NCI-H345 treated with DMSO at 0.1 percent for 48 hours (cell line): ENCODE data around the gene HOXC10.

Experiments used
- DNase-seq: peaks from one replicate; lab custom pipeline; 2025; ENCODE audit not compliant: unreplicated experiment; lab: John Stamatoyannopoulos, UW

HOXC10 gene

DNA sequence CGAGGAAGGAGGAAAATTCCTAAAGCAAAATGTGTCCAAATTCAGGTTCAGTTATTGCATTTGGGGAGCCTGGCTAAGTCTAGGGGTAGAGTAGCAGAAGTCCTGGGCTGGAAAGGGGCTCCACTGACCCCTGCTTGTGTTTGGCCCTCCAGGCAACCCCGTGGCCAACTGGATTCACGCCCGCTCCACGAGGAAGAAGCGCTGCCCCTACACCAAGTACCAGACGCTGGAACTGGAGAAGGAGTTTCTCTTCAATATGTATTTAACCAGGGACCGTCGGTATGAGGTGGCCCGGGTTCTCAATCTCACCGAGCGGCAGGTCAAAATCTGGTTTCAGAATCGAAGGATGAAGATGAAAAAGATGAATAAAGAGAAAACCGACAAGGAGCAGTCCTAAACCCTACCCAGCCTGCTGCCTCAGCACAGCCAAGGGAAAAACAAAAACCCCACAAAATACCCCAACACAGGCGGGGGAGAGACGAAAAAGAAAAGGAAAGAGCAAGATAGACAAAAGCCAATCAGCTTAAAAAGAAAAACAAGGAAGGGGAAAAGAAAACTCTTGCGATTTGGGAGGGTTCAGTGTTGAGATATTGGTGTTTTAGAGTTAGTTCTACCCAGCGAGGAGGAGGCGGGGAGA, 17.4 kb downstream of the HOXC10 start:
- no peak for DNase-seq

DNA sequence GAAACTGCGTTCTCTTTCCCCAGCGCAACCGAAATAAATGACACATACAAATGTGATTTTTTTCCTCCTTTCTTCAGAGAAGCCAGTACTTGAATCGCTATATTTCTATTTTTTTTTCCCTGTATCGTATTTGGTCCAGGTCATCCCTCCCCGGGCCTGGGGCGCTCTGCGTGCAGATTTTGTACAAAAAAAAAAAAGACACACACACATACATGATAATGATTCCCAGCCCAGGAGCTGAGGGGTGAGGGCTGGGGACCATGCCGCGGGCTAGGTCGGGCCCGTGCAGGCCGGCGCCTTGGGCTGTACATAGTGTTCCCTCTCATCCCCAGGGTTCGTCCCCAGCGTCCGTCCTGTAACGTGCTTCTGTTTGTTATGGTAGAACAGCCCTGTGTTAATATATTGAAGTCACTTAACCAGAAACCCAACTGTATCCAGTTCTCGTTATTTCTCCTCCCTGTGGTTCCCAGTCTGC, 18.0 kb downstream of the HOXC10 start:
- DNase-seq: no peak

DNA sequence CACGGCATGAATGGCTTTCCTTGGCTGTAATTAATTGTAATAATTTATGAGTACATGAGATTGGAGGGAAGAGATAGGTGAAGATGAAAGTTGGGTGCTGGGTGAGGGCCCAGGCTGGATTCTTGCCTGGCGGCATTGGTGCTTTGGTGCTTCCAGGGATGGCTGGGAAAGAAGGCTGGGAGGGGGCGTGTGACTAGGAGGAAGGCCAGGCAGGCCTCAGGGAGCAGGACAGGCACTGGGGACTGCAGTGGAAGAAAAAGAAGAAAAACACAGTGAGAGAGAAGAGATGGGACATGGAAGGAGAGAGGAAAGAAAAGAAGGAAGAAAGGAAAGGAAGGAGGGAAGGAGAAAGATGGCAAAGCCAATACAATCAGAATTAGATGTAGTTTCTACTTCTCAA, 18.7 kb downstream of the HOXC10 start:
- no peak for DNase-seq

DNA sequence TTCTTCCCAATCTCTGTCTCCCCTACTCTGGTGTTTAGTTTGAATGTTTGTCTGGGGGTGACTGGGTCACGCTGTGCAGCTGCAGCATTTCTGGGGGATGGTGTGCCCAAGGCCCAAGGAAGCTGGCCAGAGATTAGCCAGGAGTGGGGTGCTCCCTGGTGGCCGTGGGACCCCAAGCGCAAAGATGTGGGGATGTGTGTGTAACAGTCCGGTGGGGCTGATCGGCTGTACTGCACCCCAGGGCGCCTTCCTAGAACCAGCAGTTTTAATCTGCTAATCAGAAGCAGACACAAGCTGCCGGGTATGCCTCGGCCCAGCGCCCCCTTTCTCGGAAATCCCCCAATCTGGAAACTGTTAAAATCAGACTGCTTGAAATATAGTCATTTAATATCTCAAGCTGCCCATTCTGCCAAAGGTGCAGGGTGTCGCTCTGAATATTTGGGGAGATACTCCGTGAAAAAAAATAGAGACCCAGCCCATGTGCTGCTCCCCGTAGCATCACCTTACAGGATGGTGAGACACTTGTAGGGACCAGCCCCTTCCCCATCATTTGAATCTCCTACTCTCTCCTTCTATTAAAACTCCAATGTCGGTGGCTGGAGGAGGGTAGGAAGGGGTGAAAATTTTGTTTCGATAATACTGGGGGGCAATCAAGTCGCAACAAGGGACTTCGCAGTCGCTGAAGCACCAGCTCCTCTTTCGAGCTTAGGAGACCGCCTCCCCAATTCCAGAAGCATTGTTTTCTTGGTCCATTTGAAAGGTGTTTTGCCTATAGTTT, 19.3 kb downstream of the HOXC10 start:
- no peak for DNase-seq

DNA sequence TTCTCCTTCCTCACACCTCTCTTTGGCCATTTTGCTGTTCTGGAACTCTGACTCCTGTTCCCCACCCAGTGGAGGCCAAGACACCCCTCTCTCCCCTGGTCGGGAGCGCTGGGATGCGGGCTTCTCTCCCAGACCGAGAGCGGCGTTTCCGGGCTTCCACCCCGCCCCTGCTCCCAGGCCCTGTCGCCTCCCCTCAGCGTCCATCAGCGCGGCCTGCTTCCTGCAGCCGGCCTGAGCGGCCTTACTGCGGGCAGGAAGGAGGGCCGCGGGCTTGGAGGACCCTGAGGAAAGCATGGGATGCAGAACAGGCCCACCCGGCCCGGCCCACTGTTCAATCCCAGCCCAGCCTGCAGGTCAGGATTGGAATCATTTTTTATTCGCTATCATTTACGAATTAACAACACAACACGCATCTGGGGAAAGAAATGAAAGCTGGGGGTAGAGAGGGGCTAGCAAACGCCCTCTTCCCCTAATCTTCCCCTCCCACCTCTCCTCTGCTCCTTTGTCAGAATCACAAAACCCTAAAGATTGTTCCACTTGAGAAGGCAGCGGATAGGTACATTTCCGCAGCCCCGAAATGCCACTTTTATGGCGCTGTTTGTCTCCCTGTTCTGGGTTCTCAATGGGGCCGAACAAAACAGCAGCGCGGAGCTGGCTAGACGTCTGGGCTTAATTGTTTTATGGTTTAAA, 20.0 kb downstream of the HOXC10 start:
- no peak for DNase-seq

DNA sequence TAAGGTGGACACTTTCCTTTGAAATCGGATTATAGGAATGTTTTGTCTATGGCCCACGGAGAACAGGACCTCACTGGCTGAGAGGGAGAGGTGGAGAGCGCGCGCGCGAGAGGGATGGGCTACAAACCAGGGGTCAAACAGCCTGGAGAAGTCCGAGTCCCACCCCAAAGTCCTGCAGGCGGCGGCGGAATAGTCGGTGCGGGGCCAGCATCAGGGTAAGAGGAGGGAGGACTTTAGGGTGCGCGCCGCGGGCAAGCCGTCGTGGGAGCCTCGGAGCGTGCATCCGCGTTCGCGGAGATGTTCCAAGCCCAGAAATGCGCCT, 20.5 kb downstream of the HOXC10 start:
- DNase-seq: no peak

DNA sequence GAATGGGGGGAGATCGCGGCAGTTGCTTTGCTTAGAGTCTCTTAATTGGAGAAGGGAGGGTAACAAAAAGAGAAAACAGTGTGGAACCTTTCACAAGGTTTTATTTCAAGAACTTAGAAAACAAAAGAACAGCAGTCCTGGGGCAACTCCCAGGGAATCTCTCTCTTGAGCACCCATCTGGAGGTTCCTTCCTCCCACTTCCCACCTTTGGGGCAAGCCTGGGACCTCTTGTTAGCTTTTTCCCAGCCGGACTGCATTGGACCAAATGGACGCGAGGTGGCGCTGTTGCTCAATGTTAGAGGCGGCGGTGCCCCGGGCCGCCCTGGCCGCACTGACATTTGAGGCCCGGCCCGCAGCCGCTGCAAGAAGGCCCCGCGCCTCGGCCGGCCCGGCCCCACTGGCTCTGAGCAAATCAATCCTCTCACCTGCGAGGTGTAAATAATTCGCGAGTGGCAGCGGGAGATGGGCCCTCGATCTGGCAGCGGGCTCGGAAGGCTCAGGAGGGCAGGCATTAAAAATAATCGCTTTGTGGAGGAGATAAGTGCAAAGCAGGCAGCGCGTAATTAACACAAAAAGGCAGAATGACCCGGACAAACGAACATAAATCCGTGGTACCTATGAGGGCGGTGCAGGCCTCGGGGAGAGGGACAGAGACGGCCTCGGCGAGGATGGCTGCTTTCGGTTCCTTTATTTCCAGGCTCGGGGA, 21.1 kb downstream of the HOXC10 start:
- peak; percentile 22 for DNase-seq

DNA sequence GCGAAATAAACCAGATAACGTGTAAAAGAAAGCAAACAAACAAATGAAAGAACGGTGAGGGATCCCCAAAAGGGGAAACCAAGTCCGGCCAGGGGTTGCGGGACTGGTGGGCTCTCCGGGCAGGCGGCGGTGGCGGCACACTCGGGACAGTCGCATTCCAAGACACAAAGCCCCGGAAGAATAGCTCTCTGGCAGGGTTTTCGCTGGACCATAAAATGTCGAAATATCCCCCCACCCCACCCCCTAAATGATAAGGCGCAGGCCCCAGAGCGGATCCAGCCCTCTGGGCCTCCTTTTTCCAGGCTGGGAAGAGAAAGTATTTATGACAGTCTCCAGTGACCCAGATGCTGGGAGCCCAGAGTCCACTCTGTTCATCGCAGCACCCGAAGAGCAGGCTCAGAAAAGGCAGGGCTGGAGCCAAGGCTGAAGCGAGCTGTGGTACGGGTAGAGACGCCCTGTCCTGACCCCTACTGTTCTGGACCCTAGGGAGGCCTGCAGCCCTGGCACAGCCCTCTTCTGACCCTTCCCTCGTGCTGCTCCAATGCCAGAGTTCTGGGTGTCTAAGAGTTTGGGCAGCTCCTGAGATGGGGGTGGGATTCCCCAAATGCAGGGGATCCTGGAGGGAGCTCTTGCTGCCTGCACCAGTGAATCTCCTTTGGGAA, 21.7 kb downstream of the HOXC10 start:
- DNase-seq: no peak

DNA sequence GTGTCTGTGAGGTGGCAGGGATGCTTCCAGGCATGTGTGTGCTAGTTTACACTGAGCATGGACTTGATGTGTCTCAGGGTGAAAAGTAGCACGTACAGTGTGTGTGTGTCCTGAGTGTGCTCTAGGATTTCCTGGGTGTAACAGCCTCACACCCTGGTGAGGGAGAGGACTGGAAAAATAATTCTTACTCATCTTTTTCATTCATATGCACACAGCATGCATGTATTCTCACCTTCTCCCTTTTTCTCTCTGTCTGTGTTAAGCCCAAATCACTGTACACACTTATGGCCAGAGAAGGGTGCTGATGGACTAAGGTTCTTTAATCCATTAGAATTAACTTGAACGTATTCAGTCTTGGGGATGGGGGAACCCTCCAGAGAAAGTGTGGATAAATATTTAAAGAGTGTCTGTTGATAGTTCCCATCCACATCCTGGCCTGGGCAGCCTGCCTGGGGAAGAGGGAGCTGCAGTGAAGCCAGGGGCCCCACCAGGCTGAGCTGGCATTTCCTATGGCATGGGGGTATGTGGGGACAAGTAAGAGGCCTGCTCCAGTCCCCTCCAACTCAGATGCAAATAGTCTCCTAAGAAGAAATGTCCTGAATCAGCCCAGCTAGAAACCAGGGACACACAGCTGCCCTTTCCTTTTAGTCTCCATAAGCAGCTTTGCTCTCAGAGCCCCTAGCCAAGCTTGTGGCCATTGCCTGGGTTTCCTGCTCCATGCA, 22.8 kb downstream of the HOXC10 start:
- DNase-seq: no peak

DNA sequence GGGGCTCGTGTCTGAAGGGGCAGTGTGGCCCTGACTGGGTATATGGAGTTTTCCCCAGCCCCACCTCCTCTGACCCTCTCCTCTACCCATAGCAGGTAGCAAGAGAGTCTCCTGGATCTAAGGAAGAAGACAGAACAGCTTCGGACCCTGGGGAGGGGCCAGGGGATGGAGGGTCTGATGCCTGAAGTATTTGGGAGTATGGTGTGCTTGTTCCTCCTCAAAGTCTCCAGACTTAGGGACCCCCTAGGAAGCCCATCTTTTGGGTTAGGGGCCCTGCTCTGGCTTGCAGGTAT, 23.3 kb downstream of the HOXC10 start:
- DNase-seq: no peak

DNA sequence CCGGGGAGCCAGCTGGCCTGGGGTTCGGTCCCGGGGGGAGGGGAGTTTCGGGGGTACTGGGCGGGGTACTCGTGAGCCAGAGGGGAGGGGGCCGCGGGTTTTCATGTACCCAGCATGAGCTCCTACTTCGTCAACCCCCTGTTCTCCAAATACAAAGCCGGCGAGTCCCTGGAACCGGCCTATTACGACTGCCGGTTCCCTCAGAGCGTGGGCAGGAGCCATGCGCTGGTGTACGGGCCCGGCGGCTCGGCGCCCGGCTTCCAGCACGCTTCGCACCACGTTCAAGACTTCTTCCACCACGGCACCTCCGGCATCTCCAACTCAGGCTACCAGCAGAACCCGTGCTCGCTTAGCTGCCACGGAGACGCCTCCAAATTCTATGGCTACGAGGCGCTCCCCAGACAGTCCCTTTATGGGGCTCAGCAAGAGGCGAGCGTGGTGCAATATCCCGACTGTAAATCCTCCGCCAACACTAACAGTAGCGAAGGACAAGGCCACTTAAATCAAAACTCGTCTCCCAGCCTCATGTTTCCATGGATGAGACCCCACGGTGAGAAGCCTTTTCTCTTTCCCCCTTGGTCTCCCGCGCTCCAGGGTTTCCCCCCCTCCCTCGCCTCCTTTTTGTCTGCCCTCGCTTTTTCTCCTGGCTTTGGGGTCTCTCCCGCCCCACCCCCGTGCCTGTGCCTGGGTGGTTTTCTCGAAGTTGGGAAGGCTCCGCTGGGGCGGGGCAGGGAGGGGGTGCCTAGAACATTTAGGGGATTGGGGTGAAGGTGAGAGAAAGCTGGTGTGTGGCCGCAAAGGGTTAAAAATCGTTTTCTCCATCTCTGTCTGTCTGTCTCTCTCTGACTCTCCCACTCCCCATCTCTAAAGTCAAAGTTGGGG, 24.5 kb downstream of the HOXC10 start:
- no peak for DNase-seq

DNA sequence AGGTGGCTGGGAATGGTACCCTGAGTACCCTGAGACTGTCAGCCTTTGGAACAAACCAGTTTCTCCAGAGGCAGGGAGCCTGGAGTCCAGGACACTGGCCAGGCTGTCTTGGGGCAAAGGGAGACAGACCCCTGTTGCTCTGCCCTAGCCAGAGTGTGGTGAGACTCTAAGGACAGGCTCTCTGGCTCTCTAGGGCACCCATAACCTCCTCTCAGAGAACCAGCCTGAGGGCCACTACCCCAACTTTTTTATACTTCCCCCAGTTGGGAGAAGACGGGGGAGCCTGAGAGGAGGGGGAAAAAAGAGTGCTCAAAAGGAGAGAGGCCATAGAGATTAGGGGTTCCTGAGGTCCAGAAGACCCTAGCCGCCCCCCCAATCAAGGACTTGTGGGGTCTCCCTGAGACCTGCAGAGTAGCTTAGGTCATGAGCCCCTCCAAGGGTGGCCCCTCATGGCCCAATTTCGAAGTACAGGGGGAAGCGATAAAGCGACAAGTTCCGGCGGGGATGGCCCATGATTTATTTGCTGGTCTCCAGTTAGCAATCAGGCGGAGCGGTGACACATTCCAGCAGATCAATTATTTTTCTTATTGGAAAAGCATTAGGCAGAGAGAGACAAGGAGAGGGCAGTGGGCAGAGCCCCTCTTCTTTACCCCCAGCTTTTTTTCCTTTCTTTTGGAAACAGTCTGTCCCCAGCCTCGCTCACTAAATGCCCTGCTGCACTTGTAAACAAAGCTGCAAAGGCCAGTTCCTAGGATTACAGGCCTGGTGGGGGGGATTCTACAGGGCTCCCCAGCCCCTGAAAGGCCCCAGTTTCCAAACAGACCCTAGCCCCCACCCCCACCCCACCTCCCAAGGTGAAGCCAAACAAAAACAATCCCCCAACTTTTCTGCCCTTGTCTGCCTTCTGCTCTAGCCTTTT, 25.4 kb downstream of the HOXC10 start:
- DNase-seq: no peak

DNA sequence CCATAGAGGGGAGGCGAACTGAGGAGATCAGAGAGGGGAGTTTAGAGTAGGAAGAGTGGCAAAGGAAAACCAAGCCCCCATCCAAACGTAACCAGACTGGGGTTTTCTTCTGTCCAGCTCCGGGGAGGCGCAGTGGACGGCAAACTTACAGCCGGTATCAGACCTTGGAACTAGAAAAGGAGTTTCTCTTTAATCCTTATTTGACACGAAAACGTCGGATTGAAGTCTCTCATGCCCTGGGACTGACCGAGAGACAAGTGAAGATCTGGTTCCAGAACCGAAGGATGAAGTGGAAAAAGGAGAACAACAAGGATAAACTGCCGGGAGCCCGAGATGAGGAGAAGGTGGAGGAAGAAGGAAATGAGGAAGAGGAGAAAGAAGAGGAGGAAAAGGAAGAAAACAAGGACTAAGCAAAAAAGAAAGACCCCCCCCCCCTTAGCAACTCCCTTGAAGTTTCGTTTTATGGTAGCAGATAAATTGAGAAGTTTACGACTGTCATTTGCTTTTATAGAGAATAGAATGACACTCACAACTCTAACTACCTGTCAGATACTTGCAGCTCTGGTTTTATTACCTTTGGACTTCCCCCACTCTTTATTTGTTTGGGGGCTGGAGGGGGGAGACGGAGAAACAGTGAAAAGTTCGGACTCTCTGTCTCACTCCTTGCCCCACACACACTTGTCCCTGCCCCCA, 26.2 kb downstream of the HOXC10 start:
- DNase-seq: no peak

DNA sequence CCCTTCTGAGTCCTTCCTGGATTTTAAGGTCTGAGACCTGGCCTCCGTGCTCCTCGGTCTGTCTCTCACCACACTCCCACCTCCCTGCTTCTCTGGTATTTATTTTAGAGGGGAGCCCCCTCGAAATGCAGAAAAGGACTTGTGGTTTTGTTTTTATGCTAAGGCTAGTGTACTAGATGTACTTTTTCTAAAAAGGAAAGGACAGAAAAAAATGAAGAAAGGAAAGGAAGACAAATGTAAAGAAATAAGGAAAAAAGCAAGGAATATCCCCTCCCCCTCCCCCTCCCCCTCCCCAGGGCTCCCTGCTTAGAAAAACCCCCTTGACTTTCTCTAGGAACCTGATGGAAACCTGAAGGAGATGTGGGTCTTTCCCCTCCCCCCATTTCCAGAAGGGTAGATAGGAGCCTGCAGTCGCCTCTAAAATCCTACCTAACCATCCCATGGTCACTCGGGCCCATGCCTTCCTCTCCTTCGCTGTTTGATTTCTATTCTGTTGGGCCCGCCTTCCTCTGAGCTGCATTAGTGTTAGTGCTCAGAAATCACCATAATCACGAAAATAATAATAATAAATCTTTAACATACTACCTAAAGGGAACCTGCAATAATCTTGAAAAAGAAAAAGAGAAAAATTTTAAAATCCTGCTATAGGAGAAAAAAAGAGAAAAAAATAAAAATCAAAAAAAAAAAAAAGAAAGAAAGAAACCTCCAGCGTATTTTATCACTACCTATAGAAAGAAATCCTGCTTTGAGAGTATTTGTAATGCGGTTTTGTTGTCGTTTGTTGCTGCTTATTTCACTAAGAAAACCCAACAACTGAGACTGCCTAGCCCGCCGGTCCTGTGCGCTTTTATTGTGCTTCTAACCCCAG, 27.0 kb downstream of the HOXC10 start:
- no peak for DNase-seq

DNA sequence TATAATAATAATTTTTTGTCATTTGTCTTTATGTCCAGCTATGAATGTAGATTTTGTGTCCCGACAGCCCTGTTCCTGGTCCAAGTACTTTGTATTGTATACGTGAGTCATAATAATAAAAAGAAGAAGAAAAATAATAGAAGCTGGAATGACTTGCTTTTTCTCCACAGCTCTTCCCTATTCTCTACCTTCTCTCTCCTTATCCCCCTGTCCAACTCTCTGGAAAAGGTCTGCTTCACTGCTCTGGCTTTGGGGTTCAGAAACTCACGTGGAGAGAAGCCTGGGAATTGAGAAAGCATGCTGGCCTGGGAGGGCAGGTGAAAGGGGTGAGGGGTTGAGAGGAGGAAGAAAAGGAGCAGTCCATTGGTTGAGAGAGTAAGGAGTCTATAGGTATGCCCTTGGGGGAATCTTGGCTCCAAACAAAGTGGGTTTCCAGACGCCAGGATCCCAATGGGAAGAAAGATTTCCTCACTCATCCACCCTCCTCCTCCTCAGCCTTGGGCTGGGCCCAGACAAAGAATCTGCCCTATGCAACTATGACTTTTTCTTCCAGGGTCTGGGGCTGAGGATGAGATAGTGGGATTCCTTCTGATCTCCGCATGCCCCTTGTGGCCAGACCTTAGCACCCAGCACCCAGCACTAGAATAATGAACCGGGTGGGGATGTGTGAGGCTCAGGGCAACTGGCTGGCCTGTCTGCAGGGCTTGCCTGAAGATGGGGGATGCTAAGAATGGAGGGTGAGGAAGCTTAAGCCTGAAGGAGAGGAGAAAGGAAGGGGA, 27.9 kb downstream of the HOXC10 start:
- DNase-seq: no peak

DNA sequence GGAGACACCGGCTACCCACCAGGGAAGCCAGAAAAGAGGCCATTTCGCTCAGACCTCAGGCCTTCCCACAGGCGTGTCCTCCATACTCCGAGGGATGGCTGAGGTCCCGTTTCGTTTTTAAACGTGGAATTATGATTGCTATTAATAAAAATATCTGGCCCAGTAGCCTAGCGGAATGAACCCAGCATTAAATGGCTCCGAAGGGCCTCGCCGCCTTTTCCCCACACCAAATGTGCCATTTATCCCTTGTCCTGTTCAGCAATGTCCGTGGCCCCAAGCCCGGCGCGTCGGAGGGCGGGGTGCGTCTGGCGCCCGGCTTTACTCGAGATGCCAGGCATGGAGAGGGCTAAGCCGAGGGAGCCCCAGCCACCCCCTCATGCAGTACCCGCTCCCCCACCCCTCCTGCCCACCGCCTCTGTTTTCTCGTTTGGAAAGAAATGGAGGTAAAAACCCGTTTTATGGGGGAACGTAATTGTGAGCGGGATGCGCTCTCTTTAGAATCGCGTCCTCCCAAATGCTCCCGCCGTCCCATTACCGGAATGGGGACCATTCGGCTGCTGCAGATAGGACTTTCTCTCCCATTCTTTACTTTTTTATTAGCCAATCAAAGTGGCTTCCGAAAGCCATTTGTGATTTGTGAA, 29.6 kb downstream of the HOXC10 start:
- DNase-seq: no peak
